GM21619 (cell line): ENCODE measurements around the gene WBP2.
"Not testable (repeated sequence)": the region's sequence is repeated elsewhere in the genome, so short reads cannot be mapped to it uniquely, and the experiment has no call there.

ENCODE experiments used
- ATAC-seq: cut with Tn5 transposase; IDR thresholded peaks from one replicate; pipeline ENCODE4 v1.9.1; 2021; ENCODE audit not compliant: unreplicated experiment

Gene WBP2

DNA sequence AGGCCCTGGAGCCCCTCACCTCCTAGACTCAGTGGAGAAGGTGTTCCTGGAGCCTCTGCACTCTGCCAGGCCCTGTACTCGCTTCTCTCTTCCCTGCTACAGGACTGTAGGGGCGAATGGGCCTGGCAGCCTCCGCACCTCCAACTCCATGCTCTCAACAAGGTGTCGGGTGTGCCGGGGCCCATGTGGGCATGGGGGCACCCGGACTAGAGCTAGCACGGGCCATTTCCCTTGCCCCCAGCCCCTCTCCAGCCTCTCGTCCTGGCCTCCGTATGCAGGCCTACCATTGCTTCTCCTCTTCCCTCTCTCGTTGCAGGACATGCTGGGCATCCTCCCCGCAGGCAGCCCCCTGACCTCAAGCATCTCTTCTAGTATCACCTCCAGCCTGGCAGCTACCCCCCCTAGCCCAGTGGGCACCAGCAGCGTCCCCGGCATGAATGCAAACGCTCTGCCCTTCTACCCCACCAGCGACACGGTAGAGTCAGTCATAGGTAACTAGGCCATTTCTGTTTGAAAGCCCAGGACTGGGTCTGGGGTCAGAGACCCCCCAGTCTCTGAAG lies 36.7 kb downstream of the WBP2 start:
- no peak for ATAC-seq

DNA sequence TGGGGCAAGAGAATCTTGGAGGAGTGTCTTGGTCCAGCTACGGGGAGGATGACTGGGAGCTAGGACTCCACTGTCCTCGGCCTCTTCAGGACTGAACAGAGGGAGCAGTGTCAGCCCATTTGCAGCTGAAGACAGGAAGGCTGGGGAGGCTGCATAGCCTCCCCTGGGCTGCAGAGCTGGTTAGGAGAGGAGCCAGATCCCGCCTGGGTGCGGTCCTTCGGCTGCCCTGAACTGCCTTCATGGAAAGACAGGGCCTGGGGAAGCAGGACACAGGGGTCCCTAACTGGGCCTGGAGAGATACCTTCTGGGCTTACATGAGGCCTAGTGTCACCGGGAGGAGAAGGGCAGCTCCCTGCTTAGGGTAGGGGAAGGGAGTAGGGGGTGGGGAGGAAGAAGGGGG lies 37.6 kb downstream of the WBP2 start:
- ATAC-seq: no peak

DNA sequence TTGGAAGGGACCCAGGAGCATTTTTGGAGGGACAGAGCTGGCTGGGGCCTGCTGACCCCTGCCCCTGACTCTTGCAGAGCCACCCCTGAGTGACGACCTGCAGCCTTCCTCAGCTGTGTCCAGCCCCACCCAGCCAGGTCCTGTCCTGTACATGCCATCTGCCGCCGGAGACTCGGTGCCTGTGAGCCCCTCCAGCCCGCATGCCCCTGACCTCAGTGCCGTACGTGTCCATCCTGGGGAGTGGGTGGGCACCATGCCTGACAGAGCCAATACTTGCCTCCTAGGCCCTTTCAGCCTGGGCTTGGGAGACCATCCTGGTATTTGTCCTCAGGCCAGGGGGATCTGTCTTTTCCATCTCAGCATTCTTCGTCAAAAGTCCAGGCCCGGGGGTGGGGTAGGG lies 38.4 kb downstream of the WBP2 start:
- no peak for ATAC-seq

- no peak for ATAC-seq
Observed at GRCh38 chr17:75815399-75815798, 39.7 kb downstream of the WBP2 start.

DNA sequence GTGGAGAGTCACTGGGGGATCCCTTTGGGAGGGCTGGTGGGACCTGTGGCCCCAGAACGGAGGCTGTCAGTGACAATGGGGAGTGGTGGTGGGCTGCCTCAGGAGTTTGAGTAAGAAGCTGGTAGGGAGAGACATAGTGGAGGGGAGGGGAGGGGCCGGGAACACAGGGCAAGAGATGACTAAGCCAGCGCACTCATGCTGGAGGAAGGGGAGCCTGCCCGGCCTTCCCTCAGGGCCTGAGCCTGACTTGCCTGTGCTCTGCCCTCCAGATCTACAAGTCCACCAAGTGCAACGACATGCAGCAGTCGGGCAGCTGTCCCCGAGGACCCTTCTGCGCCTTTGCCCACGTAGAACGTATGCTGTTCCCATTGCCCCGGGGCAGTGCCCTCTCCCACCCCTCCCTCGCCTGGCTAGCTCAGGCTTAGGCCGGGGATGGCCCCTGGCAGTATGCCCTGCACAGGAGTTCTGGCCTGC lies 40.2 kb downstream of the WBP2 start:
- ATAC-seq: no peak

GRCh38 chr17:75814021-75814395 lies 41.1 kb downstream of the WBP2 start:
- no peak for ATAC-seq

- no peak for ATAC-seq
Observed at GRCh38 chr17:75813081-75814020, 41.8 kb downstream of the WBP2 start.

DNA sequence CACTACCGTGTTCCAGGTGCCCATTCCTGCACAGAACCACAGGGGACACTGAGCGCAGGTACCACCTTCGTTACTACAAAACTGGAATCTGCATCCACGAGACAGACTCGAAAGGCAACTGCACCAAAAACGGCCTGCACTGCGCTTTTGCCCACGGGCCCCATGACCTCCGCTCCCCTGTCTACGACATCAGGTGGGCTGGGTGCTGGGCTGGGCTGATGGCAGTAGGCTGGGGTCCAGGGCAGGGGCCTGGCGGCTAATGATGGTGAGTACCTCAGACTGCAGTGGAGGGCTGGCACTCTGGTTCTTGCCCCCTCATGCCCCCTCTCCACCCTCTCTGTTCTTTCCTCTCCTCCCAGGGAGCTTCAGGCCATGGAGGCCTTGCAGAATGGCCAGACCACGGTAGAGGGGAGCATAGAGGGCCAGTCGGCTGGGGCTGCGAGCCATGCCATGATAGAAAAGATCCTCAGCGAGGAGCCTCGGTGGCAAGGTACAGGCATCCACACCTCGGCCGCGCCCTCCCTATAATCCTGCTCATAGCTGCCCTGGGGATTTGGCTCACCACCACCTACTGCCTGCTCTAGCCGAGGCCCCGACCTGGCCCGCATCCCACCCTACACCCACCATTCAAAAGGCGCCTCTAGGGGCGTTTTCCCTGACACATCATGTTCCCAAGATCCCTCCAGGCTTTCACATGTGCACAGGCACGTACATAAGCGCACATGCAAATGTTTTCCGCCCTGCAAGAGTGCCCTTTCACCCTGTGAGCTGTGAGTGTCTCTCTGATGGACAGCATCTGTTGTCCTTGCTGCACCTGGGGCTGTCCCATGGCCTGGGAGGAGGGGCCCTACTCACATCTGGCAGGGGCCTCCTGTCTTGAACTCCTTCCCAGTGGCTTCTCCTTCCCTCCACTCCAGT lies 42.8 kb downstream of the WBP2 start:
- ATAC-seq: no peak

DNA sequence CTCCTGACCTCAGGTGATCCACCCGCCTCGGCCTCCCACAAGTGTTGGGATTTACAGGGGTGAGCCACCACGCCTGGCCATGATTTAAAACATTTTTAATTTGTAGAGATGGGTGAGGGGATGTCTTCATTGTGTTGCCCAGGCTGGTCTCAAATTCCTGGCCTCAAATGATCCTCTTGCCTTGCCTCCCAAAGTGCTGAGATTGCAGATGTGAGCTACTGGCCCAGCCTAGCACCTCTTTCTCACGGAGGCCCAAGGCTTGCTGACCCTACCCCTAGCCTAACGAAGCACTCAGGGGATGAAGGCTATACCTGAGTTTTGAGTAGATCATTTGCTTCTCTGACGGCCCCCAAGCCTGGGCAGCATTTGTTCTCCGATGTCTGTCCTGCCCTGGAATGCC lies 44.0 kb downstream of the WBP2 start:
- ATAC-seq: no peak

DNA sequence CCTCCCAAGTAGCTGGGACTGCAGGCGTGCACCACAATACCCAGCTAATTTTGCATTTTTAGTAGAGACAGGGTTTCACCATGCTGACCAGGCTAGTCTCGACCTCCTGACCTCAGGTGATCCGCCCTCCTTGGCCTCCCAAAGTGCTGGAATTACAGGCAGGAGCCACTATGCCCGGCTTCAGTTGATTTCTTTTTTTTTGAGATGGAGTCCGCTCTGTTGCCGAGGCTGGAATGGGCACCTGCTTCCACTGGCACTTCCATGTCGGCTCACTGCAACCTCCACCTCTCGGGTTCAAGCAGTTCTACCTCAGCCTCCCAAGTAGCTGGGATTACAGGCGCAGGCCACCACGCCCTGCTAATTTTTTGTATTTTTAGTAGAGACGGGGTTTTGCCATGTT lies 44.4 kb downstream of the WBP2 start:
- not testable (repeated sequence) for ATAC-seq

DNA sequence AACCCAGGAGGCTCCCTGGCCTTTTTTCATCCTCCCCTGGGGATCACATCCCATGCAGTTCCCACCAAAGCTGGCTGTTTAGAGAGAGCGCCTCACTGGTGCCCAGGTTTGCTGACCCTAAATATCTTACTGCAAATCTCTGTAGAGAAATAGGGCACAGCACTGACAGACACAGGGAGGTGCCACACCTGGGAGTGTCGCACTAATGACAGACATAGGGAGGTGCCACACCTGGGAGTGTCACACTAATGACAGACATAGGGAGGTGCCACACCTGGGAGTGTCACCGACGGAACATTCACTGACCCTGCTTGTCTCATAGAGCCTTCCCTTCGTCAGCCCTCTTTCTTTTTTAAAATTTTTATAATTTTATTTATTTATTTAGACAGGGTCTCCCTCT lies 44.9 kb downstream of the WBP2 start:
- no peak for ATAC-seq

DNA sequence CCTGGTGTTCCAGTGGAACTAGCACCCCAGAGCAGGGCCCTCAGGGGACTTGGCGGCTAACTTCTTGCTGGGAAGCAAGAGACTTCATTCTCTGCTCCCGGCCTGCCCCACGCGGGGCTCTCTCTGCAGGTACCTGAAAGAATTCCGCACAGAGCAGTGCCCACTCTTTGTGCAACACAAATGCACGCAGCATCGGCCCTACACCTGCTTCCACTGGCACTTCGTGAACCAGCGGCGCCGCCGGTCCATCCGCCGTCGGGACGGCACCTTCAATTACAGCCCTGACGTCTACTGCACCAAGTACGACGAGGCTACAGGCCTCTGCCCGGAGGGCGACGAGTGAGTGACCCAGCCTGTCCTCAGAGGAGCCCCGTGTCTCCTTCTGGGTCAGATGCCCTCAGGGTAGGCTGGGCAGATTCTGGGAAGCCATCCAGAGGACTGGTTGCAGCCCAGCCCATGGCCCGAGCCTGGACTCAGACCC lies 45.5 kb downstream of the WBP2 start:
- ATAC-seq: no peak

- peak; percentile 78 for ATAC-seq
Observed at GRCh38 chr17:75808905-75809621, 46.1 kb downstream of the WBP2 start.

DNA sequence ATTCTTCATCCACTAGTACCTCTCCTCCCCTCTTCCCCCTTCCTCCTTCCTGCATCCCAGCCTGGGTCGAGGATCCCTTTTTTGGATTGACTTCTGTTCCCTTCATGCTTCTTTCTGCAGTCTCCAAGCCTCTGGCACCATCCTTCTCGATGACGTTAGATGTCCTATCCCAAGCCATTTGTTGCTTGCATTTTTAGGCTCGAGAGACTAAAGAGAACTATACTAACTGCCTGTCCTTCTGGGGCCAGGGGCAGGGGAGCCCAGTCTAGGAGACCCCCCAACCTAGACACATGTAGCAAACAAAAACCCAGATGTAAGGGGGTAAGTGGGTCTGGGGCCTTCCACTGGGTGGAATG lies 46.6 kb downstream of the WBP2 start:
- ATAC-seq: no peak

GRCh38 chr17:75807861-75808260 lies 47.3 kb downstream of the WBP2 start:
- no peak for ATAC-seq

DNA sequence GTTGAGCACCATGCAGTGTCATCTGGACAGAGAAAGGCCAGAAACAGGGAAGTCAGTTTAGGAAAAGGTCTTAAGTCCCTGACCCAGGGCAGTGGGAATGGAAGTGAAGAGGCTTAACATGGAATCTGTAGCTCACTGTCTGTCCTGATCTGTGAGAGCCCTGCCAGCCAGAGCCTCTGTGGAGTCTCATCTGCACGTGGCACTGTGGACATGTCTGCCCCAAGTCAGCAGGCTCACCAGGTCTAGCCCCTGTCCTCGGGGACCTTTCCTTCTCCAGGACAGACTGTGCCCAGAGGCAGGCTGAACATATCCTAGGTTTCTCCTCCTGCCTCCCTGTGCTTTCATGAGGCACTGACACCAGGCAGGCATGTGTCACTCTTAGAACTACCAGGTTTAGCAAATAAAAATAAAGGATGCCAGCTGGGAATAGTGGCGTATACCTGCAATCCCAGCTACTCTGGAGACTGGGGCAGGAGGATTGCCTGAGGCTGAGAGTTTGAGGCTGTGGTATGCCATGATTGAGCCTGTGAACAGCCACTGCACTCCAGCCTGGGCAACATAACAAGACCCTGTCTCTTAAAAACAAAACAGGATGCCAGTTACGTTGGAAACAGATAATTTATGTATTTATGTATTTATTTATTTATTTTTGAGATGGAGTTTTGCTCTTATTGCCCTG lies 48.2 kb downstream of the WBP2 start:
- ATAC-seq: no peak

GRCh38 chr17:75803883-75804282 lies 51.3 kb downstream of the WBP2 start:
- ATAC-seq: no peak

GRCh38 chr17:75799402-75799801 lies 55.7 kb downstream of the WBP2 start:
- no peak for ATAC-seq

GRCh38 chr17:75795820-75796607 lies 59.1 kb downstream of the WBP2 start:
- ATAC-seq: no peak
